D721Med (cell line): ENCODE data around the gene CFAP410.
A peak's percentile ranks its signal among the peaks of the same experiment; 100 is the strongest.

Experiments
- DNase-seq: peaks from one replicate; pipeline ENCODE4 v3.0.0; 2011; ENCODE audit warnings: low spot score; ENCODE audit not compliant: insufficient read length
- FAIRE-seq: peaks from 2 replicates; lab custom pipeline; 2011; peaks lifted over from hg19 to GRCh38; lab: Jason Lieb, UNC
- TF ChIP-seq, protein P1 (sequence below): IDR thresholded peaks from 2 replicates; pipeline ENCODE4 v1.5.1; 2012; ENCODE audit warnings: mild to moderate bottlenecking, control low read depth; ENCODE audit not compliant: insufficient read depth; ENCODE audit errors: missing control alignments

Gene CFAP410

DNA sequence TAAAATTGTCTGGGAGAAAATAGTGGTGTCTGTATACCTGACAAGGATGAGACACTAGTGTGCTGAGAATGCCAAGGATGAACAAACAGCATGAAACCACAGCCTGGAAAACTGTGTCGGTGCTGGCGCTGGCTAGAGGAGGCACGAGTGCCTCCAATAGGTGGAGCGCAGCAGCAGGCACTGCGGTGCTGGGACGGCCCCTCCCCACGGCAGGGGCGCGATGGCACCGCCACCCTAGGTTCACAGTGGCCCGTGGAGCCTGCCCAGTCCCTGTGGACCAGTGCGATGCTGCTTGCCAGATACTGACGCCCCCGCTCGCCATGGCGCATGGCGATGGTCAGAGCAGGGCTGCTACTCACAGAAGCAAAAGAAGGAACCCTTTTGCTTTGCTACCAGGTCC lies 6.8 kb downstream of the CFAP410 start:
- FAIRE-seq (no peak), DNase-seq (no peak)
- TF ChIP-seq, protein P1, sequence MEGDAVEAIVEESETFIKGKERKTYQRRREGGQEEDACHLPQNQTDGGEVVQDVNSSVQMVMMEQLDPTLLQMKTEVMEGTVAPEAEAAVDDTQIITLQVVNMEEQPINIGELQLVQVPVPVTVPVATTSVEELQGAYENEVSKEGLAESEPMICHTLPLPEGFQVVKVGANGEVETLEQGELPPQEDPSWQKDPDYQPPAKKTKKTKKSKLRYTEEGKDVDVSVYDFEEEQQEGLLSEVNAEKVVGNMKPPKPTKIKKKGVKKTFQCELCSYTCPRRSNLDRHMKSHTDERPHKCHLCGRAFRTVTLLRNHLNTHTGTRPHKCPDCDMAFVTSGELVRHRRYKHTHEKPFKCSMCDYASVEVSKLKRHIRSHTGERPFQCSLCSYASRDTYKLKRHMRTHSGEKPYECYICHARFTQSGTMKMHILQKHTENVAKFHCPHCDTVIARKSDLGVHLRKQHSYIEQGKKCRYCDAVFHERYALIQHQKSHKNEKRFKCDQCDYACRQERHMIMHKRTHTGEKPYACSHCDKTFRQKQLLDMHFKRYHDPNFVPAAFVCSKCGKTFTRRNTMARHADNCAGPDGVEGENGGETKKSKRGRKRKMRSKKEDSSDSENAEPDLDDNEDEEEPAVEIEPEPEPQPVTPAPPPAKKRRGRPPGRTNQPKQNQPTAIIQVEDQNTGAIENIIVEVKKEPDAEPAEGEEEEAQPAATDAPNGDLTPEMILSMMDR, result peak; percentile 22

DNA sequence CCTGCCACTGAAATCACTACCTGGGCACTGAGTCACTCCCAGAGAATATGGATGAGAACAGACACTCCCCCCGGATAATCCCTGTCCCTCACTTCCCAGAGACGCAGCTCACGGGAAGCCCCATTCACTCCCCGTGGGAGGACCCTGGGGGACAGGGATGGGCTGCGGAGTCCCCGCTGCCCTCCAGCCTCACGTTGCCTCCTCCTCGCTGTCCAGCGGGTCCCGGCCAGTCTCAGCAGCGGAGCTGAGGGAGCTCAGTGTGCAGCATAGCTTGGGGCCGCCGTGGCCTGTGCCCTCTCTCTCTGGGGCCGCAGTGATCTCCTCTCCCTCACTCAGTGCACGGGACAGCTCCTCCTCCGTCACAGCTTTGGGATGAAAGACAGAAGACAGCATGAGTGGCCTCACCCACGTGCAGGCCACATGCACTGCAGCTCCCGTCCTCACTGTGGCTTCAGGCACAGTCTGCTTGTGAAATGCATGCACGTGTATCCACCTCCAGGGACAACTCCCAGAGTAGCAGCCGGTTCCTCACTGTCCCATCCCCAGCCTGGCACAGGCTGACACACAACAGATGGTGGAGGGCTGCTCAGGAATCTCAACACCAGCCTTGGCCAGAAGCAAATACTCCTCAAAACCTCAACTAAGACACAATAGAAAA lies 7.4 kb downstream of the CFAP410 start:
- DNase-seq (no peak), FAIRE-seq (no peak)
- TF ChIP-seq, protein P1, result no peak

DNA sequence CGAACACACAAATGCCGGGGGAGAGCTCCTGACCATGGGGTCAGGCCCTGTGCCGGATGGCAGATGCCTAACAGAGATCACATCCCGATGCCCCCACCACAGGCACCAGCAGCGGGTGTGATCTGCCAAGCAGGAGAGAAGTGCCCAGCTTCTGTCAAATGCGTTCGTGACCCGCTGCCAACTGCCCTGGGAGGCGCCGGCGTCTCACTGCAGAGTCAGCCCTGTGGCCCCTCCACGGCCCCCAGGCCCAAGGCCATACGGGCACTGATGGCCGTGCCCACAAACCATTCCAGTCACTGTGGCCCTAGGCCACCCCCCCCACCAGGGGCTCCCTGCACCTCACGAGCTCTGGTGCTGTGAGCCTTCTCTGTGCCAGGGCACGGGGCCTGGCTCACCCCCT lies 8.0 kb downstream of the CFAP410 start:
- DNase-seq (no peak), FAIRE-seq (no peak)
- TF ChIP-seq, protein P1, result no peak

DNA sequence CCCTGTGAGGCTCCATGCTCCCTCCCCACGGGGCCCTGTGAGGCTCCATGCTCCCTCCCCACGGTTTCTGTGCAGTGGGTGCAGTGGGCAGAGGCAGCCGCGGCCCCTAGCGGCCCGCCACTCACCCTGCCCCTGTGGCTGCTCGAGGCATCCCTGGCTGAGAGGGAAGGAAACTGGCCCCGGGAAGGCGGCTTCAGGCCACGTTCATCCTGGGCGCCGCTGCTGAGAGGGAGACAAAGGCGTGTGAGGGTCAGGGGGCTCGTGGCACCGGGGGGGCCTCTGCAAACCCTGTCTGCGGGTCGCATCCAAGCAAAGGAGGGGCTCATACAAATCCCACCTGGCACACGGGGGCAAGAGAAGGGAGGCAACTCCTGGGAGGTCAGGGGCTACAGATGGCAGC lies 8.5 kb downstream of the CFAP410 start:
- TF ChIP-seq, protein P1, result no peak
- DNase-seq (no peak), FAIRE-seq (no peak)

DNA sequence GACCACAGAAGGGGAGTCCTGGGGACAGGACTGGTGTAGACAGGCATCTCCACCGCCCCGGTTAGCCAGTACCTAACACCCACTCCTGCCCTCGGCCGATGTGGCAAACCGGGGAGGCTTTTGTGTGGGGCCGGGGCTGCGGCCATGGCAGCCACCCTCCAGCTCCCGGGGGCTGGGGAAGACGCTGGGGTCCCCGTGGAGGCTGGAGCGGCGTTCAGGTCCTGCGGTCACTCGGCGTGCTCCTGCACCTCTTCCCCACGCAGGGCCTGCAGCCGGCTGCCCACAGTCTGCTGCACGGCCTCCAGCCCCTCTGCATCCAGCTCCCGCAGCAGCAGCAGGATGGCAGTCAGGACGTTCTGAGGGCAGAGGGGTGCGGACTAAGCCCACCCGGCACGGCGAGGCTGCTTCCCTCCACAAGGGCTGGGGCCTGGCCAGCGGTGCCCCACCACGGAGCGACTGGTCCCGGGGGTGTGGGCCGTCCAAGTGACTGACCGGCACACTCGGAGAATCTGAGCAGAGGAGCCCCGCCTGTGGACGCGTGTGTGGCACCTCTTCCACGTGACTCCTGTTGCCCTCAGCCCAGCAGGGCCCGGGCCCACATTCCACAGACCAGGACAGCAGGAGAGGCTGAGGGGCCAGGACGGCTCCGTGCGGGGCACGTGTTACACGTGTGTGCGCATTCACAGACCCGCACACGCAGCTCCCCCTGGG lies 9.1 kb downstream of the CFAP410 start:
- TF ChIP-seq, protein P1, result no peak
- FAIRE-seq (no peak), DNase-seq (no peak)

DNA sequence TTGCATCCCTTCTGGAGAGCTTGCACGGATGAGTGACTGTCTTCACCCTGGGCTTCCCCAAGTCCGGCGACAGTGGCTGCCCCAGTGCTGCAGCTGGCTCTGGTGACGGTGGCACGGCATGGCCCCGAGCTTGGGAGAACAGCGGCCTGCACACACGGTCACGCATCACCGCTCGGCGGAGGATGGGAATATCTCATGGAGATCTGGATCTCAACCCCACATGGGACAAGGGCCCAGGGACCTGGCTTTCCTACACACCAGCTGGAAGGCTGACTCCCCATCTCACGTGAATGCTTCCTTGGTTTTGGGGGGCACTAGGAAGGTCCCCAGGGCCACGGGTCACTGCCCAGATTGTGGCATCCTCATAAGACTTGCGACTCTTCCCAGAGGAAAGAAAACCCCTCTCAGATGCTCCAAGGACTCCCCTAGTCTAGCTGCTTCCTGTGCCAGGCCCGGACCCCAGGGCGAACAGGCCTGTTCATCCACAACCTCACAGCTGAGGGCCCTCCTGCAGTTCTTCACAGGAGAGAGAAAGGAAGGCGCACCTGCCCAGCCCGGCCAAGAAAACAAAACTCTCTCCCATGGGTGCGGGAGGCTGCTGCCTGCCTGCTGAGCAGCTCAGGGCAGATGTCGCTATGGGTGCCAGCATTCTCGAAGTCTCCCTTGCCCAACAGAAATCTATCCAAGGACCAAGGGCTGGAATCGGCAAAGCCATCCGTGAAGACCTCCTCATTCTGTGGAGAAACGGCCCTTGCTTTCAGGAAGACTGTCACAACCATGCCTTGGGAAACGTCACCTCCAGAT lies 9.9 kb downstream of the CFAP410 start:
- FAIRE-seq, result no peak
- TF ChIP-seq, protein P1, result no peak
- DNase-seq, result no peak
